ENCODE data around the gene CDK1.

CDK1 gene

DNA sequence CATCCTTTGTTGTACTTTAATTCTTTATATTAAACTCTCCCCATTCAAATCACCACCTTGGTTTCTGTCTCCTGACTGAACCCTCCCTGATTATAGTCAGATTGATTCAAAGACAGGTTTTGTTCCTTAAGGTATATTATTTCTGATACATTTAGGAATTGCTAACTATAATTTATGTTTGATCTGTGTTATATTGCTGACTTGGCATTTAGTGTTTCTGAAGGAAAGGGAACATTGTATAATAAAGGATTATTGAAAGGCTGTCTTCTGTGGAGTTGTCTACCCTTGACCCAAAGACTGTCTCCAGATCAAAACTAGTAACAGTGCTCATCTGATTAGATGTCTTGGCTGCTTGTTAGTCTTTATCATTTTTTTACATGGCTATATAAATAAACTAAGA is 10.3 kb downstream of the CDK1 start:
- TF ChIP-seq, protein P1, sequence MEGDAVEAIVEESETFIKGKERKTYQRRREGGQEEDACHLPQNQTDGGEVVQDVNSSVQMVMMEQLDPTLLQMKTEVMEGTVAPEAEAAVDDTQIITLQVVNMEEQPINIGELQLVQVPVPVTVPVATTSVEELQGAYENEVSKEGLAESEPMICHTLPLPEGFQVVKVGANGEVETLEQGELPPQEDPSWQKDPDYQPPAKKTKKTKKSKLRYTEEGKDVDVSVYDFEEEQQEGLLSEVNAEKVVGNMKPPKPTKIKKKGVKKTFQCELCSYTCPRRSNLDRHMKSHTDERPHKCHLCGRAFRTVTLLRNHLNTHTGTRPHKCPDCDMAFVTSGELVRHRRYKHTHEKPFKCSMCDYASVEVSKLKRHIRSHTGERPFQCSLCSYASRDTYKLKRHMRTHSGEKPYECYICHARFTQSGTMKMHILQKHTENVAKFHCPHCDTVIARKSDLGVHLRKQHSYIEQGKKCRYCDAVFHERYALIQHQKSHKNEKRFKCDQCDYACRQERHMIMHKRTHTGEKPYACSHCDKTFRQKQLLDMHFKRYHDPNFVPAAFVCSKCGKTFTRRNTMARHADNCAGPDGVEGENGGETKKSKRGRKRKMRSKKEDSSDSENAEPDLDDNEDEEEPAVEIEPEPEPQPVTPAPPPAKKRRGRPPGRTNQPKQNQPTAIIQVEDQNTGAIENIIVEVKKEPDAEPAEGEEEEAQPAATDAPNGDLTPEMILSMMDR (IDR thresholded peaks at IDR 0.05; ENCODE audit: insufficient read depth, low read length, poor library complexity, severe bottlenecking), result no peak
- TF ChIP-seq EZH2phosphoT487 (conservative IDR thresholded peaks at IDR 0.05; ENCODE audit: low read length), result no peak
- Histone ChIP-seq H3K9me3 (ENCODE audit: insufficient read depth, low read length) (no peaks in the 10 kb centered on the region), H2AFZ (ENCODE audit: low read depth, low read length, severe bottlenecking) (no peak overlapping the region), H3K9ac (ENCODE audit: low read length) (no peak overlapping the region), H3F3A (ENCODE audit: insufficient read depth) (peaks cover 61% of the 10 kb centered on the region), H3K79me2 (ENCODE audit: insufficient read depth, low read length) (peaks cover 100% of the 10 kb centered on the region), H4K20me1 (ENCODE audit: low read depth, low read length) (peaks cover 80% of the 10 kb centered on the region), H3K27me3 (ENCODE audit: low read length) (no peaks in the 10 kb centered on the region), H3K4me2 (ENCODE audit: low read depth, low read length, poor library complexity, severe bottlenecking) (no peak overlapping the region), H3K36me3 (ENCODE audit: low read length) (peaks cover 99% of the 10 kb centered on the region), H3K4me3 (ENCODE audit: insufficient read depth, low read length, poor library complexity, severe bottlenecking) (no peak overlapping the region), H3K9me2 (replicated peaks; ENCODE audit: insufficient read depth, low read length) (no peaks in the 10 kb centered on the region), H3K27ac (ENCODE audit: low read depth, low read length) (no peak overlapping the region)

DNA sequence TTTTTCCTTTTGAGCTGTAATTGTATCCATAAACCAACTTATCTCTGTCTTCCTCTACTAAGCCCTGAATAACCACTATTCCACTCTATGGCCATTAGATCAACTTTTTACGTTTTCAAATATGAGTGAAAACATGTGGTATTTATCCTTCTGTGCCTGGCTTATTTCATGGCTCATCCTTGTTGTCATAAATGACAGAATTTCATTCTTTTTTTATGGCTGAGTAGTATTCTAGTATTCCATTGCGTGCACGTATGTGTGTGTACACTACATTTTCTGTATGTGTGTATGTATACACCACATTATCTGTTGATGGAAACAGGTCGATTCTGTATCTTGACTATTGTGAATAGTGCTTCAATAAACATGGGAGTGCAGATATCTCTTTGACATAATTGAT is 11.1 kb downstream of the CDK1 start:
- no peaks in the 10 kb centered on the region for H3K9me3 ChIP-seq (ENCODE audit: insufficient read depth, low read length)
- no peak overlapping the region for H3K4me3 ChIP-seq (ENCODE audit: insufficient read depth, low read length, poor library complexity, severe bottlenecking)
- no peaks in the 10 kb centered on the region for H3K9me2 ChIP-seq (replicated peaks; ENCODE audit: insufficient read depth, low read length)
- peaks cover 78% of the 10 kb centered on the region for H4K20me1 ChIP-seq (ENCODE audit: low read depth, low read length)
- H3K36me3 ChIP-seq (ENCODE audit: low read length), result peaks cover 97% of the 10 kb centered on the region
- H3K27ac ChIP-seq (ENCODE audit: low read depth, low read length), result no peak overlapping the region
- TF ChIP-seq EZH2phosphoT487 (conservative IDR thresholded peaks at IDR 0.05; ENCODE audit: low read length), result no peak
- TF ChIP-seq, protein P1 (IDR thresholded peaks at IDR 0.05; ENCODE audit: insufficient read depth, low read length, poor library complexity, severe bottlenecking), result no peak
- H3F3A ChIP-seq (ENCODE audit: insufficient read depth), result peaks cover 63% of the 10 kb centered on the region
- H3K9ac ChIP-seq (ENCODE audit: low read length), result no peak overlapping the region
- H3K27me3 ChIP-seq (ENCODE audit: low read length), result no peaks in the 10 kb centered on the region
- peaks cover 95% of the 10 kb centered on the region for H3K79me2 ChIP-seq (ENCODE audit: insufficient read depth, low read length)
- H3K4me2 ChIP-seq (ENCODE audit: low read depth, low read length, poor library complexity, severe bottlenecking), result no peak overlapping the region
- H2AFZ ChIP-seq (ENCODE audit: low read depth, low read length, severe bottlenecking), result no peak overlapping the region

DNA sequence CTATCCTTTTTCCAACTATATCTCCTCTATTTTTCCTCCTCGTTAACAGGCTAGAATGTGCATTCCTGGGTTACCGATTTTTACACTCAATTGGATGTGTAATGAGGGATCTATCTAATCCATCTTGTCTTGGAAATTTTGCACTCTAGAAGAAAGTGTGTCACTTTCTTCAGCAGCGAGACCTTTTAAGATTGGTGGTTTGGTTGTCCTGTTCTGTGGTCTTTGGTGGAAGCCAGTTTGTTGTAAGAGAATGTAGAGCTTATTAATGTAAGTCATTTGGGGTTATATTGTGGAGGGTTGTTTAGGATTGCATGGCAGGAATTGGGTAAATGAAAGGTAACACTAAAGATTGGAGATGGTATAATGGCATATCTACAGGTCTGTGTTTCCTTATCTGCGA is 16.7 kb downstream of the CDK1 start:
- TF ChIP-seq, protein P1 (IDR thresholded peaks at IDR 0.05; ENCODE audit: insufficient read depth, low read length, poor library complexity, severe bottlenecking), result no peak
- TF ChIP-seq EZH2phosphoT487 (conservative IDR thresholded peaks at IDR 0.05; ENCODE audit: low read length), result no peak
- Histone ChIP-seq H3K9me2 (replicated peaks; ENCODE audit: insufficient read depth, low read length) (no peaks in the 10 kb centered on the region), H3K4me2 (ENCODE audit: low read depth, low read length, poor library complexity, severe bottlenecking) (no peak overlapping the region), H3K27me3 (ENCODE audit: low read length) (no peaks in the 10 kb centered on the region), H3K9ac (ENCODE audit: low read length) (no peak overlapping the region), H3K36me3 (ENCODE audit: low read length) (peaks cover 58% of the 10 kb centered on the region), H3K27ac (ENCODE audit: low read depth, low read length) (no peak overlapping the region), H3K9me3 (ENCODE audit: insufficient read depth, low read length) (no peaks in the 10 kb centered on the region), H4K20me1 (ENCODE audit: low read depth, low read length) (peaks cover 48% of the 10 kb centered on the region), H3F3A (ENCODE audit: insufficient read depth) (peaks cover 66% of the 10 kb centered on the region), H3K4me3 (ENCODE audit: insufficient read depth, low read length, poor library complexity, severe bottlenecking) (no peak overlapping the region), H3K79me2 (ENCODE audit: insufficient read depth, low read length) (peaks cover 39% of the 10 kb centered on the region), H2AFZ (ENCODE audit: low read depth, low read length, severe bottlenecking) (no peak overlapping the region)

All from SU-DHL-6 (cell line).